Activated CD8-positive, alpha-beta memory T cell treated with anti-CD3 and anti-CD28 coated beads for 36 hours (primary cell): ENCODE results near the gene SRSF12. TPM values are rescaled to one million over a fixed set of nuclear protein-coding genes. Genes with fewer than 3 reads are reported as not detected.

Source experiments
- CTCF ChIA-PET: fragments of 350-600 bp; sonication (Branson Sonifier 250); formaldehyde crosslinking; loops from one replicate; lab custom pipeline; 2021; ENCODE audit warnings: antibody characterized with exemption; lab: Charles Lee
- POLR2A ChIA-PET: fragments of 350-600 bp; sonication (Branson Sonifier 250); formaldehyde crosslinking; loops from one replicate; lab custom pipeline; 2021; ENCODE audit warnings: antibody characterized with exemption; lab: Charles Lee
- total RNA-seq, 2 experiments: library from RNA; stranded (reverse); gene quantifications; one replicate each; pipeline ENCODE4 v1.2.3, GENCODE V29; 2021

The SRSF12 gene
- total RNA-seq: under 1 TPM; 0.82 to 0.84 TPM

DNA sequence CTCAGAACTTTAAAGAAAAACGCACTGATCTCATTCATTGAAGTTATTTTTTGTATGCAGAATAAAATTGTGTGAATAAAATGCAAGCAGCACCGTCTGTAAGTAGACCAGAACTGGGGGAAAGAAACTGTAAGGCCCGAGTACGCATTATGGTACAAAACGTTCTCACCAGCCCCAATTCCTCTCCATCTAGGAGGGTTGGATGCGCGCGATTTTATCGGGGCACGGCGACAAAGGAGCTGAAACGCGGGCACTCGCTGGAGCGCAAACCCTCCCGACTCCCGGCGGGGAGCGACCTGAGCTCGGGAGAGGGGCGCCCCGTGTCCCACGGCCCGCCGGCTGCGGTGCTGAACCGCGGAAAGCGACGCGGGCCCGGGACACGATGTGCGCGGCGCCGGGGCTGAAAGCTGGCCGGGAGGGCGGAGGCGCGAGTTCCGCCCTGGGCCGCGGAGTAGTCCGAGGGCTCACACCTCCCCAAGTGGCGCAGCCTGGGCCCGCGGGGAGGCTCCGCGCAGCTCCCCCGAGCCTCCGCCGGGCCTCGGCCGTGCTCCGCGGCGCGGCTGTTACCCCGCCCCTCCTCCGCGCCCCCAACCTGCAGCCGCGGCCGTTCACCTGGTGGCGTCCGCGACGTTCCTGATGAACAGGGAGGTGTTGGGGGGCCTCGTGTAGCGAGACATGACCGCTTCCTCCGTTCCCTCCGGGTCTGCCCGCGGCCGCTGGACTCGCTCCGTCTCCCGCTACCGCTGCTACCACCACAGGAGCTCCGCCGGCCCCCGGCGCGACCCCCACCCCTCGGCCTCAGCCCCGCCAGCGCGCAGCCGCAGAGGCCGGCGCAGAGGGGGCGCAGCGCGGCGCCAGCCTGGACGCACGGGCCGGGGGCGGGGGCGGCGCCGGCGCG is at the start of gene SRSF12:
TSS of gene SRSF12 (minus strand) at position 861 of the 898 bp plus-strand sequence. CDS start at position 677, 184 bp downstream.
- POLR2A ChIA-PET: interaction anchor here (1.2 to 2.4 kb wide), 2 partner anchors 28 to 37 kb away, joined by 4 to 6 read pairs; partner anchors contain the start of genes PM20D2 and PNRC1
- CTCF ChIA-PET: interaction anchor here (1.0 kb wide), 1 partner anchor 135 kb away, joined by 5 read pairs; no protein-coding TSS in a partner anchor

DNA sequence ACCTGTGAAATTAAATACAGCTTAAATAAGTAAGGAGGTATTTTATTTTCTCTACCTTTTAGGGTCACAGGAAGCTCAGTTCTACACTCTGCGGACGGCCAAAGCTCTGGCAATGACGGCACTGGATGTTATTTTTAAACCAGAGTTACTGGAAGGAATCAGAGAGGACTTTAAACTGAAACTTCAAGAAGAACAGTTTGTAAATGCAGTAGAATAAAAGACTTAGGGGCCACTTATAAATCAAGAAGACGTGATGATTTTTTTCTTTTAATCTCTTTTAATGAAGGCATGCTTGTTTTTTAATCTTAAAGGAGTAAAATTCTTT is 44.1 kb upstream of the SRSF12 start:
- POLR2A ChIA-PET: interaction anchor here (0.5 kb wide), 1 partner anchor 14 kb away, joined by 3 read pairs; no protein-coding TSS in a partner anchor
- CTCF ChIA-PET: no interaction called here

DNA sequence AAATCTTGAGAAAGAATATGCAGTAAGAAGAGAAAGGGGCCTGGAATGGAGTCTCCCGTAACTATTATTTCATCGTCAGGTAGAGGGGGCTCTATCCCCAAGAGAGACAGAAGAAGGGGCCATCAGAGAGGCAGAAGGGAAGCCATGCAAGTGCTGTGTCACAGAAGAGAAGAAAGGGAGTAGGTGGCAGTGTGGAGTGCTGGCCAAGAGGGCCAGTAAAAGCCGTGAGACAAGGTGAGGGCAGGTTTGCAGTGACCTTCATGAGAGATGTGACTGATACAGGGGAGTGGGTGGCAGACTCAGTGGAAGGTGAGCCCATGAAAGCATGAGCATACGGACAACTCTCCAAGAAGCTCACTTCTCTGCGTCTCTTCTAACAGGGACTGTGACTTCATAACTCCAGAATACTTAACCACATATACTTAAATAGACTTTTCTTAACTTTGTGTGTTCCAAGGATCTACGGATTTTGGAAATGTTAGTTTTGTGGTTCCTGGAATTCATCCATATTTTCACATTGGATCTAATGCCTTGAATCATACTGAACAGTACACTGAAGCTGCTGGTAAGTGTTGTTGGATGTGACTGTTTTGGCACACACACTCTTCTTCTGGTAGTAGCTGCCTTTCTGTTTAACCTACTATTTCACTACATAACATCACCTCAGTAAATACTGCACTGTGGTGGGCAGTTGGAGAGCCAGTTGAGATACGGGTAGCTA is 43.6 kb upstream of the SRSF12 start:
- CTCF ChIA-PET: no interaction called here
- POLR2A ChIA-PET: interaction anchor here (0.5 kb wide), 1 partner anchor 14 kb away, joined by 3 read pairs; no protein-coding TSS in a partner anchor

DNA sequence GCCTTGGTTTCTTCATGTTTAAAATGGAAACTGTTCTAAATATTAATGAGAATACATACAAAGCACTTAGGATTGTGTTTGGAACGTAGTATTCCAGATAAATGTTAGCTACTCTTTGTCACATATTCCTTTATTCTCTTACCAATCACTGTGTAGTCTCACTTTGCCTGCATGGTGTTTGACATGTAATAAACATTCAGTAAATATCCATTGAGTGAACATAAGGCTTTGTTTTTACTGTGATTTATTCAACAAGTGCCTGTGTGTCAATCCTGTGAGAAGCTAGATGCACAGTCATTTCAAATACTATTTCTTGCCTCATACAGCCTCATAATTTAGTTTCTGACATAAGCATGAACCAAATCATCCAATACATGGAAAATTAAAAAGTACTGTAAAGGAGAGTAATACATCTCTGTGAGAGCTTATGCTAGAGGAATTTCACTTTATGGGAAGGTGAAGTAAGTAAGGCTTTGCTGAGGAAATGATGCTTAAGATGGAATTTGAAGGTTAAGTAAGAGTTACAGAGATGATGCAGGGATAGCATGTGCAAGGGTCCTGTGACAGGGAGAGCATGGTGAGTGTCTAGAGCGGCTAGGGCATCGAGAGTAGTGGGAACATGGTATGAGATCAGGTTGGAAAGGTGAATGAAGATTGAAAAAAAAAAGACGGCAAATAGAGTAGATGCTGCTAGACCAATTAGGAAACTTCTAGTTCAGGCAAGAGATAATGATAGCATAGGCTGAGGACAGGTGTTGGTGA is 42.6 kb upstream of the SRSF12 start:
- ChIA-PET POLR2A (no interaction called here), CTCF (no interaction called here)

DNA sequence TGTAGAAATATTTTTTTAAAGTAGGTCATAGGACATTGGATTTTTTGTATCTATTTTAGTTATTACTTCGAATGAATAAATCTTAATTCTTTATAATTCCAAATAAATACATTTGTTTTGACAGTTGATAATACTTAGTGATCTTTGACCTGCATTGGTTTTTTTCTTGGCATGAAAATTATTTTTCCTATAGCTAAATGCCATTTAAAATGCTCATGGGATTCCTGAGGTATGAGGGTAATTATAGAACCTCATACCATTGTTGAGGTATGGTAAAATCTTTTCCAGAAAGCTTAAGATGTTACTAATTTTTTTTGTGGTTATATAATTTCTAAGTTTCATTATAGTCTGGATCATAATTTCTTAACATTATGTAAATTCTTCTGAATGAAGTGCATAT is 36.3 kb upstream of the SRSF12 start:
- POLR2A ChIA-PET: no interaction called here
- CTCF ChIA-PET: no interaction called here

DNA sequence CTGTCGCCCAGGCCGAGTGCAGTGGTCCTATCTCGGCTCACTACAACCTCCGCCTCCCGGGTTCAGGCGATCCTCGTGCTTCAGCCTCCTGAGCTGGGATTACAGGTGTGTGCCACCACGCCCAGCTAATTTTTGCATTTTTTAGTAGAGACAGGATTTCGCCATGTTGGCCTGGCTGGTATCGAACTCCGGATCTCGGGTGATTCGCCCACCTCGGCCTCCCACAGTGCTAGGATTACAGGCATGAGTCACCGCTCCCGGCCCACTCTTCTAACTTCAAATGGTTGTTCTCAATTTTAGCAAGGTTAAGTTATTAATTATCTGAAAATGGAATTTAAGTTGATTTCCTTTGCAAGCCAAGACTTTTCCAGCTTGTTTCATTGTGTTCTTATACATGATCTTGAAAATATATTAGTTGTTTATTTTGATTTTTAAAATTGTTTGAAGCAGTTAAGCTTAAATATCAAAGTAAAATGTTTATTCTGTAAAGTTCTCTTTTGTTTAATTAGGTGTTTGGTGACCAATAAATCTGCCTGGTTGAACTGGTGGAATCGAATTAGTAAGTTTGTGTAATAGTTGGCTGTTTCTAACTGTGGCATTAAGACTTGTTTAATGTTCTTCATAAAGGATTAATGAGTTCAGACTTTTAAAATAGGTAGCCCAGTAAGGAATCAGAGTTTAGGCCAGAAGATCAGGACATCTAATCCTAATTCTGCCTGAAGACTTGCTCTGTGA is 30.3 kb upstream of the SRSF12 start:
- POLR2A ChIA-PET: interaction anchor here (0.6 to 4.5 kb wide), 4 partner anchors 10 to 206 kb away, joined by 3 to 91 read pairs (median 4); partner anchors contain the start of gene PNRC1
- CTCF ChIA-PET: interaction anchor here (0.5 to 2.3 kb wide), 4 partner anchors 65 to 1881 kb away, joined by 3 to 8 read pairs (median 6); no protein-coding TSS in a partner anchor

DNA sequence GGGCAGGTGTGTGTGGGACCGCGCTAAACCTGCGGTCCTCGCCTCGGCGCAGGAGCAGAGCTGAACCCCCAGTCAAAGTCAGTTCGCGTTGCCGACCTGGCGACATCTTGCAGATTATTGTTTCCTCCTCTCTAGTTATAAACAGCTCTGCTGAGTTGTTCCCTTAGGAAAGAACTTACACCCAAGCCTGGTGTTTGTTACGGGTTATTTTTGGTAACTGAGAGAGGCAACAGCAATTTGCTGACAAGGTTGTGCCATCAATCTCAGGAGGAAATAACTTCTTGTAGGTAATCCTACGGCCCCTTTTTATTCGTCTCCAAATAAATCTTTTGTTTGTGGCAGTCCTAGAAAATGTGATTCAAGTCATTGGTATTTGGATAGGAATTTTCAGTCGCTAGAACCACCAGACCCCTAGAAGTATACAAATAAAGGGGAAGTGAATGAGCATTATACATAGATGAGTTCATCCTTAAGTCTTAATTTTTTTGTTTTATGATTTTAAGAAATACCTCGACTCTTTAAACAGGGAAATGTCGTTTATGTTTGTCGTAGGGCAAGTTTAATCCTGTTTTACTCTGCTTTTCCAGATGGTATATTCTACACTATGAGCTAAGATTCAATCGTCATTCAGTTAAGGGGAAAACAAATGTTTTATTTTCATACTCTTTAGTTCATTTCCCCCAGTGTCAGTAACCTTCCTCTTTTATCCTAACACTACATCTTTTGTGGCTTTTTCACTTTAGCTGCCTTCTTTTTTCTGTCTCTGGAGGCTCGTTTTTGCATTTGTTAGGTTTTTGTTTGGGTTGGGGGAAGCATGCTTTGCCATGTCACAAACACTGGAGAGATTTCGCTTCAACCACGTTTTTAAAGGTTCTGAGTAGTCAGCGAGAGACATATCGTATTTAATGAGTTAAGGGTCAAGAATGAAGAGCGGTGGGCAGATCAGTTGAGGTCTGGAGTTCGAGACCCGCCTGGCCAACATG is 29.1 kb upstream of the SRSF12 start:
- ChIA-PET POLR2A (interaction anchor here (0.6 to 4.5 kb wide), 6 partner anchors 8 to 207 kb away, joined by 3 to 91 read pairs (median 4); partner anchors contain the start of genes PNRC1 and UBE2J1), CTCF (interaction anchor here (1.4 to 2.3 kb wide), 3 partner anchors 64 to 225 kb away, joined by 5 to 8 read pairs (median 6); no protein-coding TSS in a partner anchor)

DNA sequence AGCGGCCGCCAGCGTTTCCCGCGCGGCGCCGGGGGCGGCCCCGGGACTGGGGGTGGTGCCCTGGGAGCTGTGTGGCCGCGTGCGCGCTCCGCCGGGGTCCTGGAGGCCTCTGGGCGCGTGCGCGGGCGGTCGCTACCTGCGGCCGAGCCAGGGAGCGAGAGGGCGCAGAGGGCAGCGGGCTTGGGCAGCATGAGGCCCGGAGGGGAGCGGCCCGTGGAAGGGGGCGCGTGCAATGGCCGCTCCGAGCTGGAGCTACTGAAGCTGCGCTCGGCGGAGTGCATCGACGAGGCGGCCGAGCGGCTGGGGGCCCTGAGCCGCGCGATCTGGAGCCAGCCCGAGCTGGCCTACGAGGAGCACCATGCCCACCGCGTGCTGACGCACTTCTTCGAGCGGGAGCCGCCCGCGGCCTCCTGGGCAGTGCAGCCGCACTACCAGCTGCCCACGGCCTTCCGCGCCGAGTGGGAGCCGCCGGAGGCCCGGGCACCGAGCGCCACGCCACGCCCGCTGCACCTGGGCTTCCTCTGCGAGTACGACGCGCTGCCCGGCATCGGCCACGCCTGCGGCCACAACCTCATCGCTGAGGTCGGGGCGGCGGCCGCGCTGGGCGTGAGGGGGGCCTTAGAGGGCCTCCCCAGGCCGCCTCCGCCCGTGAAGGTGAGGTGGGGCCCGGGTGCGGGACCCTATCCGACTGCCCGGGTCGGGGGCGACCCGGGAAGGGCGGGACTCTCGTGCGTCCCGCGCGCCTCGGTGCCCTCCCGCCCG is 28.3 kb upstream of the SRSF12 start, which contains the start of gene PM20D2:
TSS of gene PM20D2 (plus strand) at position 100 of the 762 bp plus-strand sequence. CDS start at position 190, 90 bp downstream.
- ChIA-PET POLR2A (interaction anchor here (1.0 to 4.5 kb wide), 6 partner anchors 9 to 206 kb away, joined by 3 to 91 read pairs (median 4); partner anchors contain the start of genes PNRC1, SRSF12 and UBE2J1), CTCF (interaction anchor here (0.8 to 2.3 kb wide), 5 partner anchors 63 to 163 kb away, joined by 3 to 8 read pairs (median 5); partner anchors contain the start of gene PNRC1)

DNA sequence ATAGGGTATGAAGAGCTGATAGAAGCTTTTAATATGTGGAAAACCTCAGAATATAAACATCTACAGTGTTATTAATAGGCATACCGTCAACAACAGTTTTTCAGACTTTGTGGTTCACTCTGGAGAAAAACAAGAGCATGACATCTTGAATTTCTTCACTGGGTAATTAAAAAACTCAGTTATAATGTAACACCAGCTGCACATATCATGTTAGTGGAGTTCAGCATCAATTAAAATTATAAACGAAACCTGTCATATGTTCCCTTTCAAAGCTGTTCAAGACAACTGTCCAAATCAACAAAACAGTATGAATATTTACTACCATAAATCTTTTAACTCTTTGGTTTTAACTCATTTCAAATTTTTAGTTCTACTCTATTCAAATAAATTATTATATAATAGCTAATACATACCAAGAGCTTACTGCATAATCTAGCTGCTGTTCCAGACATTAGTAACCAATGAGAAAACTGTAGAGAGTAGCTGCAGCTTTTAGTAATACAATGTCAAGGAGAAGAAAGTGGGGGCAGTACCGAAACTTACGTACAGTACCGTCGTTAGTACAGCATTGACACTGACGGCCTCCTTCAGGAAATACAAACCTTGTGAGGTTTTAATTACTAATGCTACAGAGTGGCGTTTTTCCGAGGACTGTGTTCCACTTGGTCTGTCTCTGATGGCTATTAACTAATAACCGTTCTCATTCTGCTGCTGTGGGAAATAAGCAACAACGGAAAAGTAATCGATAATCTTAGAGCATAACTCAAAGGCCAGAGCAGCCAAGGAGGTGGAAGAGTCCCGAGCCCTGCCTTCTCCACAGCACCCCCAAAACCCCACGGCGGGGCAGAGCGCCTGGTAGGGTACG is 27.5 kb upstream of the SRSF12 start:
- POLR2A ChIA-PET: interaction anchor here (1.0 to 4.5 kb wide), 6 partner anchors 10 to 207 kb away, joined by 3 to 91 read pairs (median 4); partner anchors contain the start of genes PNRC1, SRSF12 and UBE2J1
- CTCF ChIA-PET: interaction anchor here (0.8 to 2.3 kb wide), 6 partner anchors 62 to 207 kb away, joined by 3 to 8 read pairs (median 5); partner anchors contain the start of genes PNRC1 and UBE2J1

DNA sequence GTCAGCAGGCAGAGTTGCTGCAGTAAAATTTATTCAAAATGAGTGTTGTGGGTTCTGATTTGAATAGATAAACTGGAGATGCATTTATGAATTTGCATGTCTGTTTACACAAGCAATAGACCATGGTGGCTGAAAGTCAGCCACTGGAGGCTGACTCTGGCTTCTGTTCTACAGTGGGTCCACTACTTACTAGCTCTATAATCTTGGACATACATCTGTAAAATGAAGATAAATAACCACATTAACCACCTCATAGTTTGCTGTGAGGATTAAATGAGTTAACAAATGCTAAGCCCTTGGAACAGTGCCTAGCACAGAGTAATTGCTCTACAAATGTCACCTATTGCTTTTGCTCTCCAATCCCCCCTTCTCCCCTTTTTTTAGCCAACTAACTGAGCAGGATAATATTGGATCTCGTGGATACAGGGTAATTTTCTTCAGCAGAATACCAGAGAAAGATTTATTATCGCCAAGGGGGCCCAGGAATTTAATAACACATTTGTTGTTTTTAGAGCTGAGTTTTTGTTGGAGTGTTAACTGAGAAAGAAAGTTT is 26.6 kb upstream of the SRSF12 start:
- CTCF ChIA-PET: interaction anchor here (0.9 to 1.3 kb wide), 3 partner anchors 23 to 208 kb away, joined by 3 to 5 read pairs (median 5); partner anchors contain the start of gene UBE2J1
- POLR2A ChIA-PET: interaction anchor here (4.5 kb wide), 1 partner anchor 63 kb away, joined by 91 read pairs; the partner anchor contains the start of gene PNRC1

DNA sequence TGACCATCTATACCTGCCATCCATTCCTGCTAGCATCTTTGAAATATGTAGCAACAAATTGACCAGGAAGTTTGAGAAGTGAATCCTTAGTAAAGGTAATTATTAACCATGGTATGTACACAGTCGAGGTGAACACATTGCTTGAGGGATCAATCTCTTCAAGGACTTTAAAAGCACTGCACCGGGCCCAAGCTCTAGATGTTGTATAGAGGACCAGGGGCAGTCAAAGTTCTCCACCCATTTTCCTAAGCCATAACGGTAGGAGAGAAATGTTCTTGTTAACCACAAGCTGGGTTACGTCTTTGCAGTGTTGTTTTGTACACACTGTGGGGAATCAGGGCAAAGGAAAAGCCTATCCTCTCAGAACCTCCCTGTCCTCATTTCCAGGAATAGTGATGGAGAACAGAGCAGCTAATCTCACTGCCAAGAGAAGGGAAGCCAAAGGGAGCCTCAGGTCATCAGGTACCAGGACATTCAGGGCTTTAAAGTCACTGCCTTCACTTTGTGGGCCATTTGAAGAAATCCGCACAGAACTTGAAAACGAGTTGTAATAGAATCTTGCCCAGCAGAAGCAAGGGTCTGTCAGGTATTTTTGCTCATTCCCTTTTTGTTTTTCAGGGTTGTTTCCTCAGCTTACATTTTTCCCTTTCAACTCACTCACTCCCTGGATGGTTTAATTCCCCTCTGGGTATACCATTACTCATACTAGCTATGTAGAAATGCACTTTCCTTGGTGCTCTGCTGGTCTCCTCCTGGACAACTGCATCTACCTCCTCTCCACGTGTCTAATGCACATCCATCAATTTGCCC is 22.7 kb upstream of the SRSF12 start:
- POLR2A ChIA-PET: no interaction called here
- CTCF ChIA-PET: no interaction called here

DNA sequence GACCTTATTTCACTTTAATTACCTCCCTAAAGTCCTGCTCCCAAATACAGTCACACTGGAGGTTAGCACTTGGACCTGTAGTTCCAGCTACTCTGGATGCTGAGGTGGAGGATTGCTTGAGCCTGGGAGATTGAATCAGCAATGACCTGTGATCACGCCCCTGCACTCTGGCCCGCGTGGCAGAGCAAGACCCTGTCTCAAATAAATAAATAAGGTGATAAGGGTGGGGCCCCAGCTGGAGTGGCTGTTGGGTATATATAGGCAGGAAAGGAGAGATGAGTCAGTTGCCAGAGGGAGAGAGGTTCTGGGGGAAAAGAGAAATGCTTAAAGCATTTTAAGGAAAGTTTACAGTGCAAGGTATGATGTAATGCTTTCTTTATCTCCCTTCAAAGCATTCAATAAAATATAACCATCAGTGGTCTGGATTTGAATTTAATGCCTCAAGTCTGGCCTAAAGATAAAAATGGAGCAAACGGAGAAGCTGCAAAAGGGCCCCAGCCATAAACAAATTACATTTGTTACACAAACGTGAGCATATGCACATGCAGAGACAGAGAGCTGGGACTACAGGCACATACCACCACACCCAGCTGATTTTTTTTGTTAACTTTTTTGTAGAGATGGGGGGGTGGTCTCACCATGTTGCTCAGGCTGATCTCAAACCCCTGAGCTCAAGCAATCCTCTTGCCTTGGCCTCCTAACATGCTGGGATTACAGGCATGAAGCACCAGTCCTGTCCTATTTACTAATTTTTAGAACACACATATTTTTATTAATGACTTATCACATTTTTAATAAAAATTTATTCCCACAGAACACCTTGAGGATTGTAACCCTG is 21.9 kb upstream of the SRSF12 start:
- ChIA-PET POLR2A (interaction anchor here (0.5 kb wide), 1 partner anchor 48 kb away, joined by 12 read pairs; no protein-coding TSS in a partner anchor), CTCF (interaction anchor here (0.7 kb wide), 1 partner anchor 53 kb away, joined by 3 read pairs; no protein-coding TSS in a partner anchor)

DNA sequence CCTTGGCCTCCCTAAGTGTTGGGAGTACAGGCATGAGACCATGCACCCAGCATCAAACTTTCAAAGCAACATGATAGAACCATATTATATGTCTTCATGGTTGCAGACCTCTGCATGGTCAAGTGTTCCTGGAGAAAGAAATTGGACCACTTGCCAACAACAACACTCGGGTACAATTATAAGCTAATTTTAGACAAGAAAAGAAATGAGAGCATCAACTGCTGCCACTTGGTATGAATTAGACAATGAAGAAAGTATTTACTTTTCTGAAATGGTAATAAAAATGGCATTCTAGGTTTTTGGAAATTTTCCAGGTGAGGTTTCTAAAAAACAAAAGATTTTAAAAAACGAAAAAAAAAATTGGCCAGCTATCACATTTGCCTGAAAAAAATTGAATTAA is 20.3 kb upstream of the SRSF12 start:
- POLR2A ChIA-PET: interaction anchor here (0.7 kb wide), 1 partner anchor 17 kb away, joined by 3 read pairs; no protein-coding TSS in a partner anchor
- CTCF ChIA-PET: no interaction called here
